WTC11 (cell line): ENCODE data around the gene PDXK. TPM values are rescaled to one million over a fixed set of nuclear protein-coding genes. Genes with fewer than 3 reads are reported as not detected.
A peak's percentile ranks its signal among the peaks of the same experiment; 100 is the strongest.

ENCODE experiments used
- ATF2 ChIP-seq: sonication (generic); formaldehyde crosslinking; IDR thresholded peaks from 2 replicates; pipeline ENCODE4 v1.8.1; 2022; ENCODE audit warnings: low read depth, missing genetic modification reagents, borderline replicate concordance
- CBFB ChIP-seq: sonication (generic); formaldehyde crosslinking; IDR thresholded peaks from 2 replicates; pipeline ENCODE4 v1.8.1; 2022; ENCODE audit warnings: mild to moderate bottlenecking, low read depth, missing genetic modification reagents
- CREM ChIP-seq: sonication (generic); formaldehyde crosslinking; IDR thresholded peaks from 2 replicates; pipeline ENCODE4 v1.8.1; 2022; ENCODE audit warnings: mild to moderate bottlenecking, missing genetic modification reagents, moderate library complexity
- E2F5 ChIP-seq: sonication (generic); formaldehyde crosslinking; IDR thresholded peaks from 2 replicates; pipeline ENCODE4 v1.8.1; 2022; ENCODE audit warnings: mild to moderate bottlenecking, moderate library complexity, missing genetic modification reagents
- ELF4 ChIP-seq: sonication (generic); formaldehyde crosslinking; IDR thresholded peaks from 2 replicates; pipeline ENCODE4 v1.8.1; 2022; ENCODE audit warnings: low read depth, mild to moderate bottlenecking, moderate library complexity, missing genetic modification reagents
- ESRRA ChIP-seq: sonication (generic); formaldehyde crosslinking; IDR thresholded peaks from 2 replicates; pipeline ENCODE4 v1.8.1; 2022; ENCODE audit warnings: mild to moderate bottlenecking, missing genetic modification reagents, borderline replicate concordance
- ETV6 ChIP-seq: sonication (generic); formaldehyde crosslinking; IDR thresholded peaks from 2 replicates; pipeline ENCODE4 v1.8.1; 2022; ENCODE audit warnings: mild to moderate bottlenecking, missing genetic modification reagents
- FOXJ3 ChIP-seq: sonication (generic); formaldehyde crosslinking; IDR thresholded peaks from 2 replicates; pipeline ENCODE4 v1.9.0; 2021; ENCODE audit warnings: missing genetic modification reagents, mild to moderate bottlenecking, borderline replicate concordance
- FOXK1 ChIP-seq: sonication (generic); formaldehyde crosslinking; IDR thresholded peaks from 2 replicates; pipeline ENCODE4 v1.8.0; 2022; ENCODE audit warnings: mild to moderate bottlenecking, moderate library complexity, missing genetic modification reagents
- FOXP1 ChIP-seq: sonication (generic); formaldehyde crosslinking; IDR thresholded peaks from 2 replicates; pipeline ENCODE4 v1.8.0; 2022; ENCODE audit warnings: missing genetic modification reagents, mild to moderate bottlenecking, moderate library complexity, borderline replicate concordance
- JUN ChIP-seq: sonication (generic); formaldehyde crosslinking; IDR thresholded peaks from 2 replicates; pipeline ENCODE4 v1.8.0; 2023; ENCODE audit warnings: mild to moderate bottlenecking, missing genetic modification reagents
- MXD4 ChIP-seq: fragments of 250-450 bp; sonication (Bioruptor Pico); IDR thresholded peaks from 2 replicates; pipeline ENCODE4 v1.8.0; 2021; ENCODE audit warnings: mild to moderate bottlenecking, moderate library complexity, borderline replicate concordance
- NFYB ChIP-seq: sonication (generic); formaldehyde crosslinking; conservative IDR thresholded peaks from 2 replicates; pipeline ENCODE4 v1.8.0; 2022; ENCODE audit warnings: low read depth, missing genetic modification reagents
- NR3C1 ChIP-seq: sonication (generic); formaldehyde crosslinking; conservative IDR thresholded peaks from 2 replicates; pipeline ENCODE4 v1.8.1; 2023; ENCODE audit warnings: low read depth, mild to moderate bottlenecking, missing genetic modification reagents
- OVOL2 ChIP-seq: fragments of 250-450 bp; sonication (Bioruptor Pico); IDR thresholded peaks from 2 replicates; pipeline ENCODE4 v1.9.0; 2021; ENCODE audit warnings: mild to moderate bottlenecking, borderline replicate concordance
- RORB ChIP-seq: fragments of 250-450 bp; sonication (Bioruptor Pico); IDR thresholded peaks from 2 replicates; pipeline ENCODE4 v1.9.0; 2021; ENCODE audit warnings: mild to moderate bottlenecking
- SMAD3 ChIP-seq: sonication (generic); formaldehyde crosslinking; IDR thresholded peaks from 2 replicates; pipeline ENCODE4 v1.8.0; 2022; ENCODE audit warnings: missing genetic modification reagents, mild to moderate bottlenecking, borderline replicate concordance
- TEAD1 ChIP-seq: sonication (generic); formaldehyde crosslinking; IDR thresholded peaks from 2 replicates; pipeline ENCODE4 v1.8.0; 2022; ENCODE audit warnings: mild to moderate bottlenecking, missing genetic modification reagents
- TEAD4 ChIP-seq: sonication (generic); formaldehyde crosslinking; IDR thresholded peaks from 2 replicates; pipeline ENCODE4 v1.8.0; 2022; ENCODE audit warnings: mild to moderate bottlenecking, missing genetic modification reagents
- USF1 ChIP-seq: sonication (generic); formaldehyde crosslinking; IDR thresholded peaks from 2 replicates; pipeline ENCODE4 v1.8.0; 2022; ENCODE audit warnings: mild to moderate bottlenecking, missing genetic modification reagents
- ZBTB21 ChIP-seq: sonication (generic); formaldehyde crosslinking; IDR thresholded peaks from 2 replicates; pipeline ENCODE4 v1.8.1; 2023; ENCODE audit warnings: mild to moderate bottlenecking, missing genetic modification reagents, borderline replicate concordance
- ZMAT4 ChIP-seq: fragments of 250-450 bp; sonication (Bioruptor Pico); IDR thresholded peaks from 2 replicates; pipeline ENCODE4 v1.9.0; 2021; ENCODE audit warnings: mild to moderate bottlenecking
- ZNF121 ChIP-seq: sonication (generic); formaldehyde crosslinking; IDR thresholded peaks from 2 replicates; pipeline ENCODE4 v1.8.0; 2023; ENCODE audit warnings: missing genetic modification reagents
- ZNF396 ChIP-seq: fragments of 250-450 bp; sonication (Bioruptor Pico); IDR thresholded peaks from 2 replicates; pipeline ENCODE4 v1.8.0; 2021; ENCODE audit warnings: mild to moderate bottlenecking, moderate library complexity, borderline replicate concordance
- ZNF671 ChIP-seq: fragments of 250-450 bp; sonication (Bioruptor Pico); IDR thresholded peaks from 2 replicates; pipeline ENCODE4 v1.8.0; 2021; ENCODE audit warnings: mild to moderate bottlenecking
- total RNA-seq: library from RNA; stranded (reverse); gene quantifications from 3 replicates; pipeline ENCODE4 v1.2.3, GENCODE V29; 2021
- TF ChIP-seq, protein P1 (sequence below): sonication (generic); formaldehyde crosslinking; IDR thresholded peaks from 2 replicates; pipeline ENCODE4 v1.8.1; 2023; ENCODE audit warnings: mild to moderate bottlenecking, missing genetic modification reagents
- TF ChIP-seq, protein P2 (sequence below): sonication (generic); formaldehyde crosslinking; IDR thresholded peaks from 2 replicates; pipeline ENCODE4 v1.8.0; 2022; ENCODE audit warnings: mild to moderate bottlenecking, missing genetic modification reagents
- TF ChIP-seq, protein P3 (sequence below): sonication (generic); formaldehyde crosslinking; IDR thresholded peaks from 2 replicates; pipeline ENCODE4 v1.8.0; 2022; ENCODE audit warnings: mild to moderate bottlenecking, missing genetic modification reagents
- TF ChIP-seq, protein P4 (sequence below): sonication (generic); formaldehyde crosslinking; IDR thresholded peaks from 2 replicates; pipeline ENCODE4 v1.8.1; 2023; ENCODE audit warnings: mild to moderate bottlenecking, moderate library complexity, missing genetic modification reagents
- TF ChIP-seq, protein P5 (sequence below): fragments of 200-600 bp; IDR thresholded peaks from 2 replicates; pipeline ENCODE4 v1.8.0; 2022; ENCODE audit warnings: antibody characterized with exemption

Gene PDXK
- total RNA-seq, 1 experiment from 2014 or later: 120 TPM

DNA sequence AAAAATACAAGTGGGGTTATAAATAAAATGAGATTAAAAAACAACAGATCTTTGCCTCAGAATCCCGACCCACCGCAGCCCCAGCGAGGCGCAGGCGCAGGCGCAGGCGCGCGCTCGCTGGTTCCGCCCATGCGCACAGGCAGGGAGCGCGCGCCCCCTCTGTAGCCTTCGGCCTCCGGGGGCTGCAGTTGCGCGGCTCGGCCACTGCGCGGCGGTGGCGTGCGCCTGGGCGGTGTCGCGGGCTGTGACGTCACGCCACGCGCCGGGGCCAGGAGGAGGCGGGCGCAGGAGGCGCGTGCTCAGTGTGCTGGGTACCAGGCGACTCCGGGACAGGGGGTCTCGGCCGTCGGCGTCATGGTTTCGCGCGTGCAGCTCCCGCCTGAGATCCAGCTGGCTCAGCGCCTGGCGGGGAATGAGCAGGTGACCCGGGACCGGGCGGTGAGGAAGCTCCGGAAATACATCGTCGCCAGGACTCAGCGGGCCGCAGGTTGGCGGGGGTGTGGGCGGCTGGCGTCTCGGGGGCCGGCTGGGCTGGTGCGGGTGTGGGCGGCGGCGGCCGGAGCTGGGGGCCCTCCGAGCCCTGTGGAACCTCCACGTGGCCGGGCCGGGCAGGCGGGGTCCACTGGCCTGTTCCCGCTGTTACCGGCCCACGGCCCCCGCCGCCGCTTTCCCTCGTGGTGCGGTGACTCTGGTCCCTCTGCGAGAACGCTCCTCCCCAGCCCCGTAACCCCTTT, 70.5 kb downstream of the PDXK start, which contains the start of gene RRP1 (continued):
- TF ChIP-seq FOXP1 (CRISPR knock-in tag): no peak; the same call in 1 of the 2 replicates
- TF ChIP-seq SMAD3 (CRISPR knock-in tag): no peak
- TF ChIP-seq, protein P1, sequence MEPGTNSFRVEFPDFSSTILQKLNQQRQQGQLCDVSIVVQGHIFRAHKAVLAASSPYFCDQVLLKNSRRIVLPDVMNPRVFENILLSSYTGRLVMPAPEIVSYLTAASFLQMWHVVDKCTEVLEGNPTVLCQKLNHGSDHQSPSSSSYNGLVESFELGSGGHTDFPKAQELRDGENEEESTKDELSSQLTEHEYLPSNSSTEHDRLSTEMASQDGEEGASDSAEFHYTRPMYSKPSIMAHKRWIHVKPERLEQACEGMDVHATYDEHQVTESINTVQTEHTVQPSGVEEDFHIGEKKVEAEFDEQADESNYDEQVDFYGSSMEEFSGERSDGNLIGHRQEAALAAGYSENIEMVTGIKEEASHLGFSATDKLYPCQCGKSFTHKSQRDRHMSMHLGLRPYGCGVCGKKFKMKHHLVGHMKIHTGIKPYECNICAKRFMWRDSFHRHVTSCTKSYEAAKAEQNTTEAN (CRISPR knock-in tag): no peak
- no peak for TF ChIP-seq ZNF671 (CRISPR knock-in tag)
- no peak for TF ChIP-seq ZNF121 (CRISPR knock-in tag)
- no peak for TF ChIP-seq MXD4 (CRISPR knock-in tag)
- TF ChIP-seq, protein P2, sequence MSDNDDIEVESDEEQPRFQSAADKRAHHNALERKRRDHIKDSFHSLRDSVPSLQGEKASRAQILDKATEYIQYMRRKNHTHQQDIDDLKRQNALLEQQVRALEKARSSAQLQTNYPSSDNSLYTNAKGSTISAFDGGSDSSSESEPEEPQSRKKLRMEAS (CRISPR knock-in tag): peak; percentile 98
- no peak for TF ChIP-seq ZNF396 (CRISPR knock-in tag)
- peak; percentile 99 for TF ChIP-seq CREM
- no peak for TF ChIP-seq FOXJ3 (CRISPR knock-in tag)
- TF ChIP-seq ATF2 (CRISPR knock-in tag): no peak
- no peak for TF ChIP-seq ZBTB21 (CRISPR knock-in tag)
- TF ChIP-seq, protein P3, sequence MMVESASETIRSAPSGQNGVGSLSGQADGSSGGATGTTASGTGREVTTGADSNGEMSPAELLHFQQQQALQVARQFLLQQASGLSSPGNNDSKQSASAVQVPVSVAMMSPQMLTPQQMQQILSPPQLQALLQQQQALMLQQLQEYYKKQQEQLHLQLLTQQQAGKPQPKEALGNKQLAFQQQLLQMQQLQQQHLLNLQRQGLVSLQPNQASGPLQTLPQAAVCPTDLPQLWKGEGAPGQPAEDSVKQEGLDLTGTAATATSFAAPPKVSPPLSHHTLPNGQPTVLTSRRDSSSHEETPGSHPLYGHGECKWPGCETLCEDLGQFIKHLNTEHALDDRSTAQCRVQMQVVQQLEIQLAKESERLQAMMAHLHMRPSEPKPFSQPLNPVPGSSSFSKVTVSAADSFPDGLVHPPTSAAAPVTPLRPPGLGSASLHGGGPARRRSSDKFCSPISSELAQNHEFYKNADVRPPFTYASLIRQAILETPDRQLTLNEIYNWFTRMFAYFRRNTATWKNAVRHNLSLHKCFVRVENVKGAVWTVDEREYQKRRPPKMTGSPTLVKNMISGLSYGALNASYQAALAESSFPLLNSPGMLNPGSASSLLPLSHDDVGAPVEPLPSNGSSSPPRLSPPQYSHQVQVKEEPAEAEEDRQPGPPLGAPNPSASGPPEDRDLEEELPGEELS (CRISPR knock-in tag): peak; percentile 93
- TF ChIP-seq, protein P4, sequence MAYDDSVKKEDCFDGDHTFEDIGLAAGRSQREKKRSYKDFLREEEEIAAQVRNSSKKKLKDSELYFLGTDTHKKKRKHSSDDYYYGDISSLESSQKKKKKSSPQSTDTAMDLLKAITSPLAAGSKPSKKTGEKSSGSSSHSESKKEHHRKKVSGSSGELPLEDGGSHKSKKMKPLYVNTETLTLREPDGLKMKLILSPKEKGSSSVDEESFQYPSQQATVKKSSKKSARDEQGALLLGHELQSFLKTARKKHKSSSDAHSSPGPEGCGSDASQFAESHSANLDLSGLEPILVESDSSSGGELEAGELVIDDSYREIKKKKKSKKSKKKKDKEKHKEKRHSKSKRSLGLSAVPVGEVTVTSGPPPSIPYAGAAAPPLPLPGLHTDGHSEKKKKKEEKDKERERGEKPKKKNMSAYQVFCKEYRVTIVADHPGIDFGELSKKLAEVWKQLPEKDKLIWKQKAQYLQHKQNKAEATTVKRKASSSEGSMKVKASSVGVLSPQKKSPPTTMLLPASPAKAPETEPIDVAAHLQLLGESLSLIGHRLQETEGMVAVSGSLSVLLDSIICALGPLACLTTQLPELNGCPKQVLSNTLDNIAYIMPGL (CRISPR knock-in tag): peak; percentile 99
- TF ChIP-seq ZMAT4 (CRISPR knock-in tag): no peak
- TF ChIP-seq CBFB (CRISPR knock-in tag): no peak
- TF ChIP-seq ESRRA (CRISPR knock-in tag): peak; percentile 16; the same call in 1 of the 2 replicates
- peak; percentile 56 for TF ChIP-seq USF1 (CRISPR knock-in tag)
- peak; percentile 95 for TF ChIP-seq E2F5 (CRISPR knock-in tag)
- TF ChIP-seq ETV6 (CRISPR knock-in tag): peak; percentile 93
- TF ChIP-seq, protein P5, sequence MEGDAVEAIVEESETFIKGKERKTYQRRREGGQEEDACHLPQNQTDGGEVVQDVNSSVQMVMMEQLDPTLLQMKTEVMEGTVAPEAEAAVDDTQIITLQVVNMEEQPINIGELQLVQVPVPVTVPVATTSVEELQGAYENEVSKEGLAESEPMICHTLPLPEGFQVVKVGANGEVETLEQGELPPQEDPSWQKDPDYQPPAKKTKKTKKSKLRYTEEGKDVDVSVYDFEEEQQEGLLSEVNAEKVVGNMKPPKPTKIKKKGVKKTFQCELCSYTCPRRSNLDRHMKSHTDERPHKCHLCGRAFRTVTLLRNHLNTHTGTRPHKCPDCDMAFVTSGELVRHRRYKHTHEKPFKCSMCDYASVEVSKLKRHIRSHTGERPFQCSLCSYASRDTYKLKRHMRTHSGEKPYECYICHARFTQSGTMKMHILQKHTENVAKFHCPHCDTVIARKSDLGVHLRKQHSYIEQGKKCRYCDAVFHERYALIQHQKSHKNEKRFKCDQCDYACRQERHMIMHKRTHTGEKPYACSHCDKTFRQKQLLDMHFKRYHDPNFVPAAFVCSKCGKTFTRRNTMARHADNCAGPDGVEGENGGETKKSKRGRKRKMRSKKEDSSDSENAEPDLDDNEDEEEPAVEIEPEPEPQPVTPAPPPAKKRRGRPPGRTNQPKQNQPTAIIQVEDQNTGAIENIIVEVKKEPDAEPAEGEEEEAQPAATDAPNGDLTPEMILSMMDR: peak; percentile 99
- TF ChIP-seq JUN (CRISPR knock-in tag): no peak; the same call in 1 of the 2 replicates
- no peak for TF ChIP-seq OVOL2 (CRISPR knock-in tag)
- no peak for TF ChIP-seq NFYB (CRISPR knock-in tag)
- TF ChIP-seq TEAD4: no peak
- TF ChIP-seq FOXK1 (CRISPR knock-in tag): peak; percentile 97
- TF ChIP-seq TEAD1 (CRISPR knock-in tag): peak; percentile 92
- no peak for TF ChIP-seq ELF4 (CRISPR knock-in tag)
- TF ChIP-seq RORB (CRISPR knock-in tag): no peak
- no peak for TF ChIP-seq NR3C1
